Putamen (tissue), 1 donor: Measurements from ENCODE around the gene FBH1.
"Not testable (repeated sequence)": the region's sequence is repeated elsewhere in the genome, so short reads cannot be mapped to it uniquely, and the experiment has no call there.

ENCODE experiments used
- DNase-seq: peaks from one replicate; pipeline ENCODE4 v3.0.0-alpha.2; 2016; ENCODE audit warnings: low spot score

The FBH1 gene

GRCh38 chr10:5876181-5876768, 13.8 kb upstream of the FBH1 start:
- peak; percentile 42 for DNase-seq

- DNase-seq = not testable (repeated sequence)
Measured at GRCh38 chr10:5877041-5877440, 13.0 kb upstream of the FBH1 start.

GRCh38 chr10:5882961-5883360, 7.1 kb upstream of the FBH1 start:
- DNase-seq = no peak

GRCh38 chr10:5885619-5886018, 4.4 kb upstream of the FBH1 start:
- DNase-seq = no peak

GRCh38 chr10:5887029-5887428, 3.0 kb upstream of the FBH1 start:
- no peak for DNase-seq

- DNase-seq = no peak
Measured at GRCh38 chr10:5887641-5888040, 2.4 kb upstream of the FBH1 start.

GRCh38 chr10:5888351-5888750, 1.7 kb upstream of the FBH1 start:
- peak; percentile 58 for DNase-seq

GRCh38 chr10:5888843-5889623, 1.0 kb upstream of the FBH1 start:
- DNase-seq = no peak

- DNase-seq = no peak
Measured at GRCh38 chr10:5890452-5890915, 441 bp downstream of the FBH1 start.

- no peak for DNase-seq
Measured at GRCh38 chr10:5891009-5891408, 966 bp downstream of the FBH1 start.

- DNase-seq = no peak
Measured at GRCh38 chr10:5892007-5892406, 2.0 kb downstream of the FBH1 start.

GRCh38 chr10:5893321-5893720, 3.3 kb downstream of the FBH1 start:
- no peak for DNase-seq

GRCh38 chr10:5894403-5894802, 4.4 kb downstream of the FBH1 start:
- DNase-seq = no peak

GRCh38 chr10:5894873-5895272, 4.8 kb downstream of the FBH1 start:
- DNase-seq = no peak

- no peak for DNase-seq
Measured at GRCh38 chr10:5895365-5895764, 5.3 kb downstream of the FBH1 start.

GRCh38 chr10:5895804-5896203, 5.8 kb downstream of the FBH1 start:
- no peak for DNase-seq

GRCh38 chr10:5896208-5897052, 6.4 kb downstream of the FBH1 start:
- peak; percentile 31 for DNase-seq

GRCh38 chr10:5897053-5897340, 7.0 kb downstream of the FBH1 start:
- no peak for DNase-seq

GRCh38 chr10:5897504-5897903, 7.5 kb downstream of the FBH1 start:
- DNase-seq = no peak

GRCh38 chr10:5898163-5898562, 8.1 kb downstream of the FBH1 start:
- DNase-seq = no peak

- DNase-seq = no peak
Measured at GRCh38 chr10:5900247-5900646, 10.2 kb downstream of the FBH1 start.

- DNase-seq = no peak
Measured at GRCh38 chr10:5902511-5903274, 12.7 kb downstream of the FBH1 start.
